ELF-1 (cell line): Measurements from ENCODE around the gene RBFOX2.
"Not testable (repeated sequence)": the region's sequence is repeated elsewhere in the genome, so short reads cannot be mapped to it uniquely, and the experiment has no call there.

Experiments
- DNase-seq: peaks from one replicate; pipeline ENCODE4 v3.0.0-alpha.2; 2016; ENCODE audit warnings: low read depth, low spot score

RBFOX2 gene

GRCh38 chr22:35834061-35834460, 194.6 kb downstream of the RBFOX2 start:
- no peak for DNase-seq

- DNase-seq, result no peak
These were observed 198.3 kb downstream of the RBFOX2 start for GRCh38 chr22:35830305-35830704.

- no peak for DNase-seq
These were observed 204.4 kb downstream of the RBFOX2 start for GRCh38 chr22:35824256-35824655.

- DNase-seq, result peak; percentile 68
These were observed 207.0 kb downstream of the RBFOX2 start for GRCh38 chr22:35821654-35822053.

DNA sequence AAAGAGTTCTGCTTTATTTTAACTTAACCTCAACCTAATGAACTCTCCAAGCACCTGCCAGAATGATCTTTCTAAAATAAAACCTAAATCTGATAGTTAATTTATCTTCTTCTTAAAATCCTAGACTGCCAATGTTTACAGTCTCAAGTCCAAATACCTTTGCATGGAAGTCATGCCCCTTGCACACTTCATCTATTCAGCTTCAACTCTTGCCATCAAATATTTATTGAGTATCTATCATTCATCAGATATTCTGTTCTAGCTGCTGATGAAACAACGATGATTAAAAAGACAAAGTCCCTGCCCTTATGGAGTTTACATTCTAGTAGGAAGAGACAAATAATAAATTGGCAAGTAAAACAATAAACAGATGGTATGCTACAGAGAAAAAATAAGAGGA, 209.2 kb downstream of the RBFOX2 start:
- no peak for DNase-seq

DNA sequence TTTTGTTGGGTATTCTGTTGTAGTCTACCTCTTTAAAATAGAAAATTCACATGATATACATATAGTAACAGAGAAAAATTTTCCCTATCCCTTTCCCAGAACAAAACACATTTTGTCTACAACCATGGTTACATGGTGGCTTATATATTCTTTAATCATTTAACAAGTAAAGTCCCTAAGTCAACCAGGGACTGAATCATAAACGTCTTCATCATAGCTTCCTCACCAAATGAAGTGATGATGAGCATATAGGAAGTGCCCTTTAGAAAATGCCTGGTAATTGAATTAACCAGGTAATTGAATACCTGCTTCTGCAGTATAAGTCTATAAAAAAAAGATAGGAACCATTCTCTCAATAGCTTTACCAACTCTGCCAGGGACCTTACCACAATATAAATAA, 209.7 kb downstream of the RBFOX2 start:
- DNase-seq, result no peak

GRCh38 chr22:35812600-35812999, 216.0 kb downstream of the RBFOX2 start:
- no peak for DNase-seq

DNA sequence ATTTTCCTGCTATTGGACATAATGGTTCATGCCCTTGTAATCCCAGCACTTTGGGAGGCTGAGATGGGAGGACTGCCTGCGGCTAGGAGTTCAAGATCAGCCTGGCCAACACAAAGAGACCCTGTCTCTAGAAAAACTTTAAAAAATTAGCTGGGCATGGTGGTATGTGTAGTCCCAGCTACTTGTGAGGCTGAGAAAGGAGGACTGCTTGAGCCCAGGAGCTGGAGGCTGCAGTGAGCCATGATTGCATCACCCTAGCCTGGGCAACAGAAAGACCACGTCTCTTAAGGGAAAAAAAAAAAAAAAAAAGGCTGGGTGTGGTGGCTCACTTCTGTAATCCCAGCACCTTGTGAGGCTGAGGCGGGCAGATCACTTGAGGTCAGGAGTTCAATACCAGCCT, 217.0 kb downstream of the RBFOX2 start:
- DNase-seq, result no peak

DNA sequence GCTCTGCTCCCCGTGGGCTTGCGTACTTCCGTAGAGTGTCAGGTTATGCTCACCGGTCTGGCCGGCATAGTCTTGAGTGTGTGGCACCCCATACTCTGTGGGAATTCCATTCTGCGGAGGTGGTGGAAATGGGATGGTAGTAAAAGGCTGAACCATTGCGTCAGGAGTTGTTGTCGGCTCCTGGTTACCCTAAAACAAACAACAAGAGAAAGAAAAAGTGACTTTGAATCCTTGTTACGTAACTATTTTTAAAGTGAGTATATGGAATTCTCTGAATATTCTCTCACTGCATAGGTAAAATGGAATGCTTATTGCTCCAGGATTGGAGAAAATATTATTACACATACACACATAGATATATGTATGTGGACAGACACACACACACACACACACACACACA, 218.8 kb downstream of the RBFOX2 start:
- DNase-seq, result no peak

GRCh38 chr22:35808377-35808776, 220.2 kb downstream of the RBFOX2 start:
- DNase-seq, result no peak

GRCh38 chr22:35806668-35807067, 222.0 kb downstream of the RBFOX2 start:
- not testable (repeated sequence) for DNase-seq

GRCh38 chr22:35805466-35805865, 223.2 kb downstream of the RBFOX2 start:
- no peak for DNase-seq

GRCh38 chr22:35804421-35804820, 224.2 kb downstream of the RBFOX2 start:
- DNase-seq, result no peak

DNA sequence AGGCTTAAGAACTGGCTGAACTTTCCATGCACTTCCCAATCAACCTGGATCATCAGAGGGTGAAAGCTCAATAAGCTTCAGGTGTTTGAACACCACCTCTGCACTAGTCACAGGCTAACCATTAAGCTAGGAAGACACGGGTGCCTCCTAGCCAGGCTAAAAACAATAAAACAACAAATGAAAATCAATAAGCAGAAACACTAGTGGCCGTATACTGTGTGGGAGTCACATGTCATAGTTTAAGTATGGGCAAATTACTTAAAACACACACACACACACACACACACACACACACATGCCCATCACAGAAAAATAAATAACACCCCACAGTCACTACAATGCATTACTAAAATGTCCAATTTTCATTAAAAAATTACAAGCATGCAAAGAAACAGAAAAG, 225.7 kb downstream of the RBFOX2 start:
- DNase-seq, result no peak

DNA sequence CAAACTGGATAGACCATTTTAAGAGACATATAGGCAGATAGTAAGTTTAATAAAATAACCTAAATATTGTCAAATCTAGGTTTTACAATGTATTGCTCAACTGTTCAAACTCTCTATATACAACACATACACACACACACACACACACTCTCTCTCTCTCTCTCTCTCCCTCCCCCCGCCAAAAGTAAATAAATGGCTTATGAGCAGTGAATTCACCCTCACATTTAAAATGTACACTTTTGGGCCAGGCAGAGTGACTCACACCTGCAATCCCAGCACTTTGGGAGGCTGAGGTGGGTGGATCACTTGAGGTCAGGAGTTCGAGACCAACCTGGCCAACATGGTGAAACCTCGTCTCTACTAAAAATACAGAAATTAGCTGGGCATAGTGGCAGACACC, 227.3 kb downstream of the RBFOX2 start:
- not testable (repeated sequence) for DNase-seq

- DNase-seq, result no peak
These were observed 229.5 kb downstream of the RBFOX2 start for GRCh38 chr22:35799150-35799549.

DNA sequence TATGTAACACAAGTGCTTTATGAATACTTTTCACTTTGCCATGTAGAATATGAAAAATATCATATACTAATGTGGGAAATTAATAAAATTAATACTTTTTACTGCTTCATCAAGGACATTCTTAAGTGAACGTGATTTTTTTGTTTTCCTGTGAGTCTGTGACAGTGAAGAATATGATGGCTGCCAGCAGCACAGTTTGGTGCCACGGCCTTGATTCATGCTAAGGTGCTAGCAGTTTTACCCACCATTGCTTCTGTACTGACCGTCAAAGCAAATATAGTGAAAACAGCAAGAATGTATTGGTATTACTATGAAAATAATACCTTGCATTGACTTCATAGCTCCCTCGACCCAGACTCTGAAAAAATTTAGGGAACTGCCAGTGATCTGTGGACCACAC, 231.2 kb downstream of the RBFOX2 start:
- no peak for DNase-seq

DNA sequence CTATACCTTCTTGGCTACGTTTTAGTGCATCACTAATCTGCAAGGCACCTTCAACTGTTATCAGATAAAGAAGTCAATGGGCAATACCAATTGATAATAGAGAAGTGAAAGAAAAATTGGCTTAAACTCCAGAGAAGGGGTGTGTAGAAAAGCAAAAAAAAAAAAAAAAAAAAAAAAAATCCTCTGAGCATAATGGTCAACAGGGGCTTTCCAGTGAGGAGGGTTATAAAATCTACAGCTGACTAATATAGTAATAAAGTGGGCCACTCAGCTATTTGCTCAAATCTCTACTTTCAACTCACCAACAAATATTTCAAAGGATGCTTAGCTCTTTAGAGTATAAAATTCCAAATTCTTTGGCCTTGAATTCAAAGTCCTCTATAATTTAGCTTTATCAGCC, 233.1 kb downstream of the RBFOX2 start:
- DNase-seq, result no peak

- no peak for DNase-seq
These were observed 236.1 kb downstream of the RBFOX2 start for GRCh38 chr22:35792506-35792905.

- not testable (repeated sequence) for DNase-seq
These were observed 236.8 kb downstream of the RBFOX2 start for GRCh38 chr22:35791788-35792187.

DNA sequence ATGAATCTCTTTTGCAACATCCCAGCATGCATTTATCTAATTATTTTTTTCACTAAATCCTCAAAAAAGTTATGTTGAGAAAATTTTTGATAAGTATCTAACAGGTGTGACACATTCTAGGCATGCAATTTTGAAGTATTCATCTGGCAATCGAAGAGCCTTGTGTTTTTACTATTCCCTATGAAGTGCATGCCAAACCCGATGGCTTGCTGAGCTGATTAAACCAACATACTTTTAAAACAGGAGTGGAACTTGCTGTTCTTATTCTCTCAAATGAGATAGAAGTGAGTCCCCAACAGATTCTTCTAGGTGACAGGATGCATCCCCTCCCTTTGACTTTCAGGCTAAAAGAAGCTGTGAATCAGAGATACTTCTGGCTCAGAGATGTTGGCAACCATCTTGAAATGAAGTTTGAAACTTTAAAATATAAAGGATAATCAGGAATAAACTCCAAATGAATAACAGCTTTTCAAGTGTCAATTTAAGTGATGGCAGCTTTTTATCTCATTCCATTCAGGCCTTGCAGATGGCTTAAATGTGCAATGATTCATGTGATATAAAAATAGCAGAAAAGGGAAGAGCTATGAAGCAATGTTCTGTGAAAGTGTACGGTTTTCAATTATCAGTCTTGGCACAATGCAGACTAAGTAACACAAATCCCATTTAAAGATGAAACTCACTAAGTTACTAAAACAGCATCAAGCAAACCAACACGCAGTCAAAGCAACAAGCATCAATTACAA, 243.3 kb downstream of the RBFOX2 start:
- no peak for DNase-seq

- no peak for DNase-seq
These were observed 244.0 kb downstream of the RBFOX2 start for GRCh38 chr22:35784633-35785032.

DNA sequence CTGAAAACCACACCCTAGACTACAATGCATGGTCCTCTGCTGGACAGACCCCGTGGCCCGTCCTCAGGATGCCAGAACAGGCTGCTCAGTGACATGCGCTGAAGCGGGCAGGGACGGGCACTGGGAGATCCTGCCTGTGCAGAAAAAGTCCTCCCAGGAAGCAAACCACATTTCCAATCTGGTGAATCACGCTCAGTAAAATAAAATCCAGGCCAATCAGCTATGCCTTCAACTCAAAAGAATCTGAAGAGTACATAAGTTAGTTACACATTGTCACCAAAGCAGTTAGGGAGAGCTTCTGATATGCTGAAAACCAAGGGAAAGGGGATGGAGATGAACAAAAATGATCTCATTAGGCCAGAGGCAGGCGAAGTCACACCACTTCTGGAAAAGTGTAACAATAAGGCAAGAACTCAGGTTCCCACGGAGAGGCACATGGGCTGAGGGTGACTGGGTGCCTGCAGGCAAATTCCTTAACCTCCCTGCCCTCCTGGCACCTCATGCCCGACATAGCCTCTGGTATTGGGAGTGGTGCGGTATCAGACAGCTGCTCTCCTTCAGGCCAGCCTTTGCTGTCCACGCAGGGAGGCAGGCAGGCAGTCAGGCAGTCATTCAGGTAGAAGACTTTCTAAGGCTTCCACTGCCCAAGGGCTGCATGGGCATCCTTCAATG, 244.5 kb downstream of the RBFOX2 start:
- DNase-seq, result peak; percentile 21
